GM23248 (cell line): ENCODE results near the gene RNF225. TPM values are rescaled to one million over a fixed set of nuclear protein-coding genes. Genes with fewer than 3 reads are reported as not detected.
A peak's percentile ranks its signal among the peaks of the same experiment; 100 is the strongest.

Experiments
- DNase-seq: peaks from one replicate; pipeline ENCODE4 v3.0.0-alpha.2; 2015
- H2AFZ ChIP-seq: fragments of 200-600 bp; sonication (generic); 2 replicates; pipeline ENCODE4 v1.6.1; 2016; ENCODE audit warnings: antibody characterized with exemption
- H3F3A ChIP-seq: fragments of 200-600 bp; sonication (generic); 2 replicates; pipeline ENCODE4 v1.6.1; 2016; ENCODE audit warnings: mild to moderate bottlenecking, antibody characterized with exemption, mixed run types; ENCODE audit not compliant: insufficient read depth
- H3K27ac ChIP-seq: fragments of 200-600 bp; sonication (generic); 2 replicates; pipeline ENCODE4 v1.5.1; 2016; ENCODE audit warnings: mild to moderate bottlenecking
- H3K27me3 ChIP-seq: fragments of 200-600 bp; sonication (generic); replicated peaks from 2 replicates; pipeline ENCODE4 v1.6.1; 2016; ENCODE audit warnings: mild to moderate bottlenecking; ENCODE audit not compliant: insufficient read depth
- H3K36me3 ChIP-seq: fragments of 200-600 bp; sonication (generic); 2 replicates; pipeline ENCODE4 v1.6.1; 2016; ENCODE audit warnings: low read depth, mild to moderate bottlenecking
- H3K4me1 ChIP-seq: fragments of 200-600 bp; sonication (generic); 2 replicates; pipeline ENCODE4 v1.6.1; 2016; ENCODE audit warnings: mild to moderate bottlenecking; ENCODE audit not compliant: insufficient read depth
- H3K4me2 ChIP-seq: fragments of 200-600 bp; sonication (generic); one replicate; pipeline ENCODE4 v1.6.1; 2016; ENCODE audit warnings: mild to moderate bottlenecking; ENCODE audit not compliant: unreplicated experiment
- H3K4me3 ChIP-seq: fragments of 200-600 bp; sonication (generic); 2 replicates; pipeline ENCODE4 v1.5.1; 2016; ENCODE audit warnings: mild to moderate bottlenecking
- H3K79me2 ChIP-seq: fragments of 200-600 bp; sonication (generic); 2 replicates; pipeline ENCODE4 v1.6.1; 2016; ENCODE audit warnings: mild to moderate bottlenecking; ENCODE audit not compliant: insufficient read depth
- H3K9ac ChIP-seq: fragments of 200-600 bp; sonication (generic); 2 replicates; pipeline ENCODE4 v1.6.1; 2016; ENCODE audit warnings: mild to moderate bottlenecking
- H3K9me2 ChIP-seq: fragments of 200-600 bp; sonication (generic); 2 replicates; pipeline ENCODE4 v1.6.1; 2016; ENCODE audit warnings: mixed run types, mild to moderate bottlenecking, moderate library complexity; ENCODE audit not compliant: insufficient read depth
- H3K9me3 ChIP-seq: fragments of 200-600 bp; sonication (generic); one replicate; pipeline ENCODE4 v1.6.1; 2017; ENCODE audit warnings: low read depth
- H4K20me1 ChIP-seq: fragments of 200-600 bp; sonication (generic); 2 replicates; pipeline ENCODE4 v1.6.0; 2016; ENCODE audit not compliant: insufficient read depth
- EZH2 ChIP-seq: fragments of 200-600 bp; sonication (generic); IDR thresholded peaks from 2 replicates; pipeline ENCODE4 v1.6.1; 2018; ENCODE audit warnings: antibody characterized with exemption, mild to moderate bottlenecking; ENCODE audit not compliant: insufficient read depth, poor library complexity, severe bottlenecking
- EZH2phosphoT487 ChIP-seq: fragments of 200-600 bp; sonication (generic); IDR thresholded peaks from 2 replicates; pipeline ENCODE4 v1.6.1; 2018; ENCODE audit warnings: antibody characterized with exemption, moderate library complexity, mild to moderate bottlenecking, low read depth; ENCODE audit not compliant: insufficient read depth
- WGBS, 2 experiments: methylation state at CpG; one replicate each; pipeline ENCODE4 v1.1.6; 2015 to 2017; ENCODE audit warnings: low lambda C conversion rate in 2 of 2, low coverage in 1 of 2; ENCODE audit errors: missing lambda C conversion rate in 2 of 2; 5-methylcytosine and 5-hydroxymethylcytosine counted together
- in situ Hi-C: fragments of 300-500 bp; cut with MboI; formaldehyde crosslinking; loops from 2 replicates; pipeline ENCODE4 v1.15.0; 2020
- polyA plus RNA-seq: library from polyadenylated mRNA; unstranded; fragments of >200 nt; fragmentation: Nextera tagmentation; extraction: Ambion mirVana; gene quantifications from 2 replicates; pipeline ENCODE4 v1.2.1, GENCODE V29; 2016
- total RNA-seq: library from RNA; depleted of rRNA; stranded (reverse); fragments of >200 nt; shearing (Covaris generic); gene quantifications from 2 replicates; pipeline ENCODE4 v1.2.3, GENCODE V29; 2014

RNF225 gene
- total and polyA plus RNA-seq, 2 experiments from 2014 or later = not detected

DNA sequence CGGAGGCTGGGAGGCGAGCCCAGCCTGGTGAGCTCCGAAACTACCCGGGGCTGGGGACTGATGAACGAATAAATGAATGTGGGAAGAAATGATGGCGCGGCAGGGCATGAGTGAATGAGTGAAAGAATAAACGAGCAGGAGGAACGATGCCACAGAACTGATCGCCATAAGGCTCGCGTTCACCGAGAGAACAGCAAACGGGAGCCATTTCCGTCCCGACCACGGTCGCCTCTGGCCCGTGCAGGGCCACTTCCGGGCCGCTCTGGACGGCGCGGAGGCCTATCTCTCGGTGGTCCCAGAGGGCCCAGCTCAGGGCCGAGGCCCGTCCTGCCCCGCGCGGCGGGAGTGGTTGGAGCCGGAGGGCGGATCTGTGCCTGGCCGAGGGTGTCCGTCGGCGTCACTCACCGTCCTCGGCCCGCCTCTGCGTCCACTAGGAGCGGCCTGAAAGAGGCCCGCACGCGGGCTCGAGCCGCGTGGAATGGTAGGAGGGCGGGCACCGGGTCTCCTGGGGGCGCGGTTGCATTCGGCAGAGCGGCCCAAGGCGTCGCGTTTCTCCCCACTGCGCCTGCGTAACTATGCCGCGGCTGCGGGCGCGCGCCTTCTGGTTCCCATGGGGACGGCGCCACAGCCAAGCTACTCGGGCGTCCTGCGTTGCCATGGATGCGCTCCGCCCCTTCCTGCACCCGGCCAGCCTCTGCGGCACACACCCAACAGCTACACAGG lies 33.0 kb upstream of the RNF225 start, which contains the start of gene ZNF497:
Gene ZNF497, minus strand, starts transcription at position 480 of the 723 bp plus-strand sequence. CDS start 5,116 bp downstream, outside the sequence.
- Histone ChIP-seq H3K4me2 (peak within 1 kb of the TSS; percentile 82), H3K36me3 (no peaks in the 10 kb centered on the region), H3K9me2 (no peaks in the 10 kb centered on the region), H3K4me3 (peak within 1 kb of the TSS; percentile 73), H3K79me2 (no peaks in the 10 kb centered on the region), H3K27me3 (no peaks in the 10 kb centered on the region), H3K27ac (peak within 1 kb of the TSS; percentile 90), H3K4me1 (peaks cover 4% of the 10 kb centered on the region; the same call in 1 of the 2 replicates), H3K9me3 (no peaks in the 10 kb centered on the region), H4K20me1 (no peaks in the 10 kb centered on the region), H3K9ac (peak within 1 kb of the TSS; percentile 88), H3F3A (peaks cover 11% of the 10 kb centered on the region; the same call in 1 of the 2 replicates), H2AFZ (peak within 1 kb of the TSS; percentile 95)
- TF ChIP-seq EZH2 (no peak), EZH2phosphoT487 (no peak)
- peak; percentile 98 for DNase-seq
- in situ Hi-C loops = no loop called here
- 1% methylated on average over 63 to 69 of the region's 74 CpGs for WGBS, 2 experiments

DNA sequence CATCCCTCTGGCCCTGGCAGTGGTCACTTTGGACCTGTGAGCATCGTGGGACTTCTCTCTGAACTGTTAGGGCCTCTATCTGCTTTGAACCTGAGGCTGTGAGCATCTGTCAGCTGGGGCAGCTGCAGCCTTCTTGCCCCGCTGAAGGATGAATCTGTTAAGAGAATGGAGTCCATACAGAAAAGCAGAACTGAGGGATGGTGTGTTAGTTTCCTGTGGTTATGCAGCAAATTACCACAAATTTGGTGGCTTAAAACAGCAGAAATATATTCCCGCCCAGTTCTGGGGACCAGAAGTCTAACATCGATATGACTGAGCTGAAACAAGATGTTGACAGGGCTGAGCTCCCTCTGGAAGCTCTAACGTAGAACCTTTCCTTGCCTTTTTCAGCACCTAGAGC lies 31.3 kb upstream of the RNF225 start:
- DNase-seq = no peak
- H3K27ac ChIP-seq = no peak overlapping the region
- H4K20me1 ChIP-seq = no peaks in the 10 kb centered on the region
- H2AFZ ChIP-seq = no peak overlapping the region
- in situ Hi-C loops = no loop called here
- no peaks in the 10 kb centered on the region for H3K9me3 ChIP-seq
- no peaks in the 10 kb centered on the region for H3K27me3 ChIP-seq
- no peaks in the 10 kb centered on the region for H3K36me3 ChIP-seq
- no peak overlapping the region for H3K9ac ChIP-seq
- 57% methylated on average over 5 of the region's 5 CpGs for WGBS, 2 experiments
- no peak for TF ChIP-seq EZH2
- TF ChIP-seq EZH2phosphoT487 = no peak
- no peak overlapping the region for H3K4me3 ChIP-seq
- H3K9me2 ChIP-seq = no peaks in the 10 kb centered on the region
- peaks cover 4% of the 10 kb centered on the region; the same call in 1 of the 2 replicates for H3K4me1 ChIP-seq
- no peaks in the 10 kb centered on the region for H3K79me2 ChIP-seq
- no peak overlapping the region for H3K4me2 ChIP-seq
- H3F3A ChIP-seq = peaks cover 11% of the 10 kb centered on the region; the same call in 1 of the 2 replicates

DNA sequence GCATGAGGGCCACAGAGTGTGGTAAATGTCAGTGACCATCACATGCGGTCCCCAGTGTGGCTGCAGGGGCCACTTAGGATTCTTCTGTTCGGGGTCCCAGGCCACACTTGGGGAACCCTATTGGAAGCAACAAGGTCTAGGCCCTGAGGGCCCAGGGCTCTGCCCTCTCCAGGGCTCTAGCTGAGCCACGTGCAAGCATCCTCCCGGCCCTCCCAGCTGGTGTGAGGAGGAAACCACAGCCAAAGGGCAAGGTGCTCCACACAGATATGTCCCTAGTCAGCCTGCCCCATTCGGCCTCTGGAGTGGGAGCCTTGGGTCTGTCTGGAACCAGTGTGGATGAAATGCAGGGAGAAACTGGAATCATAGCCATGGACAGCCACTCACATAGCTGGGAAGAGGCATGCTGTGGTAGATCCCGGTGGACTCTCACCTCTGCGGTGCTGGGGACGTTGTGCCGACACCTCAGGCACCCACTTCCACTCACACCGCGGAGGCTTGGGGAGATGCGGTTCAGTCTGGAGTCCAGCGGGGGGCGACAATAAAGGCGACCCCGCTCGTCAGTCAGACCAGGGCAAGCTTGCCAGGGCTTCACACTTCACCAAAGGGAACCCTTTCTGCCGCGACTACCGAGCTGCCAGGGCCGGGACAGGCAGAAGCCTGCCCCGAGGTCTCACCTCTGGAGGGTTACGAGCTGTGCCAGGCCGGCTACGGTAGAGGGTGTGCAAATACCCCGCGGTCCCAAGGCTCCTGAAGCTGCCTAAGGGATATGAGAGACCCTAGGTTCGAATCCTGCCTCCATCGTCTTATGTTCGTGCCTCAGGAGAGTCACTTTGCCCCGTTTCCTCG lies 28.6 kb upstream of the RNF225 start:
- no peak for DNase-seq
- no peaks in the 10 kb centered on the region for H3K36me3 ChIP-seq
- no peak overlapping the region for H3K4me2 ChIP-seq
- H3K4me1 ChIP-seq = no peaks in the 10 kb centered on the region
- no peaks in the 10 kb centered on the region for H4K20me1 ChIP-seq
- H3K9me3 ChIP-seq = no peaks in the 10 kb centered on the region
- H3K27ac ChIP-seq = no peak overlapping the region
- no peak overlapping the region for H3K4me3 ChIP-seq
- 75 to 81% methylated on average over 27 to 32 of the region's 32 CpGs for WGBS, 2 experiments
- 0 out of 2 replicates have a peak, but pooled peaks cover under 1% of the 10 kb centered on the region for H3F3A ChIP-seq
- no peak overlapping the region for H2AFZ ChIP-seq
- no peaks in the 10 kb centered on the region for H3K79me2 ChIP-seq
- H3K9ac ChIP-seq = no peak overlapping the region
- in situ Hi-C loops = no loop called here
- TF ChIP-seq EZH2 (no peak), EZH2phosphoT487 (no peak)
- no peaks in the 10 kb centered on the region for H3K27me3 ChIP-seq
- H3K9me2 ChIP-seq = no peaks in the 10 kb centered on the region

- Histone ChIP-seq H3K4me2 (no peak overlapping the region), H3K27me3 (no peaks in the 10 kb centered on the region), H3K36me3 (no peaks in the 10 kb centered on the region), H3K27ac (no peak overlapping the region), H4K20me1 (no peaks in the 10 kb centered on the region), H3K4me1 (no peaks in the 10 kb centered on the region), H3F3A (no peaks in the 10 kb centered on the region), H2AFZ (no peak overlapping the region), H3K4me3 (no peak overlapping the region), H3K79me2 (no peaks in the 10 kb centered on the region), H3K9me3 (no peaks in the 10 kb centered on the region), H3K9ac (no peak overlapping the region), H3K9me2 (no peaks in the 10 kb centered on the region)
- in situ Hi-C loops = no loop called here
- WGBS, 2 experiments = 87 to 91% methylated on average over 80 to 106 of the region's 106 CpGs
- DNase-seq = no peak
- no peak for TF ChIP-seq EZH2
- no peak for TF ChIP-seq EZH2phosphoT487
These were observed 27.6 kb upstream of the RNF225 start for GRCh38 chr19:58367698-58368454.
